Measurements from ENCODE around the gene RS1.

- TF ChIP-seq CTCF (conservative IDR thresholded peaks at IDR 0.05): no peak
- no peak for TF ChIP-seq ZFX (IDR thresholded peaks at IDR 0.05)
Observed at GRCh38 chrX:18630934-18631333, 41.0 kb downstream of the RS1 start.

Data from C4-2B (cell line).